ENCODE data around the gene CCDC43. TPM values are rescaled to one million over a fixed set of nuclear protein-coding genes. Genes with fewer than 3 reads are reported as not detected.

Gene CCDC43
- total and polyA plus RNA-seq, 12 donors: 10.6 to 42.0 (median 18.2) TPM

GRCh38 chr17:44629314-44629713 lies 60.3 kb downstream of the CCDC43 start:
- TF ChIP-seq CTCF (IDR thresholded peaks at IDR 0.05) (no peak), POLR2A (IDR thresholded peaks at IDR 0.05) (no peak)
- WGBS, 4 donors: 82 to 94% (median 88%) methylated on average over 7 to 13 of the region's 13 CpGs
- DNase-seq: no peak
- intact Hi-C loops (cut with DNase I): no loop called here
- H3K27ac ChIP-seq: no peak overlapping the region
- H3K9me3 ChIP-seq (replicated peaks in 1 of 3): no peaks in the 10 kb centered on the region
- no peaks in the 10 kb centered on the region for H3K4me1 ChIP-seq (replicated peaks in 1 of 2)
- no peaks in the 10 kb centered on the region for H3K27me3 ChIP-seq
- no peaks in the 10 kb centered on the region for H3K36me3 ChIP-seq (replicated peaks in 1 of 2)
- no peak overlapping the region for H3K4me3 ChIP-seq

- Histone ChIP-seq H3K27me3 (no peaks in the 10 kb centered on the region), H3K36me3 (replicated peaks in 1 of 2) (no peaks in the 10 kb centered on the region), H3K4me3 (no peak overlapping the region), H3K9me3 (replicated peaks in 1 of 3) (no peaks in the 10 kb centered on the region), H3K27ac (peak overlapping the region in 2 of 5 donors; percentile 10 to 77), H3K4me1 (replicated peaks in 1 of 2) (no peaks in the 10 kb centered on the region)
- peak in 6 of 7 donors; percentile 17 to 71 (median 26) for DNase-seq
- intact Hi-C loops (cut with DNase I): no loop called here
- no peak for TF ChIP-seq POLR2A (IDR thresholded peaks at IDR 0.05)
- no peak for TF ChIP-seq CTCF (IDR thresholded peaks at IDR 0.05)
- 64 to 70% (median 65%) methylated on average over 22 to 34 of the region's 34 CpGs for WGBS, 4 donors
Observed at GRCh38 chr17:44628243-44629188, 61.1 kb downstream of the CCDC43 start.

GRCh38 chr17:44627513-44628242 lies 61.9 kb downstream of the CCDC43 start:
- Histone ChIP-seq H3K27me3 (no peaks in the 10 kb centered on the region), H3K4me1 (replicated peaks in 1 of 2) (no peaks in the 10 kb centered on the region), H3K27ac (peak overlapping the region in 1 of 5 donors; percentile 77), H3K4me3 (no peak overlapping the region), H3K36me3 (replicated peaks in 1 of 2) (no peaks in the 10 kb centered on the region), H3K9me3 (replicated peaks in 1 of 3) (no peaks in the 10 kb centered on the region)
- WGBS, 4 donors: 85 to 90% (median 89%) methylated on average over 5 to 9 of the region's 9 CpGs
- intact Hi-C loops (cut with DNase I): no loop called here
- TF ChIP-seq CTCF (IDR thresholded peaks at IDR 0.05): no peak
- TF ChIP-seq POLR2A (IDR thresholded peaks at IDR 0.05): no peak
- no peak for DNase-seq

Small RNA genes within 50 kb of the gene (small RNA-seq; reads per million reads assigned to genes)
- 0 reads per million in 2 donors for gene RN7SL819P
- 0 reads per million in 2 donors for gene SMCO4P1

Other genes with a start within 250 kb of the CCDC43 start
- 10 to 100 TPM; 13.6 to 33.6 (median 29.3) TPM for gene GPATCH8, start 186.4 kb downstream of the CCDC43 start, total RNA-seq
- gene GPATCH8, start 186.4 kb downstream of the CCDC43 start, polyA plus RNA-seq: 10 to 100 TPM in 2 of 3 donors, 1 to 10 TPM in 1; 7.2 to 30.0 (median 15.5) TPM
- gene FZD2, start 132.3 kb downstream of the CCDC43 start, total RNA-seq: 1 to 10 TPM; 1.1 to 9.1 (median 3.3) TPM
- gene FZD2, start 132.3 kb downstream of the CCDC43 start, polyA plus RNA-seq: 1 to 10 TPM in 2 of 3 donors, under 1 TPM in 1; 0.18 to 2.7 (median 2.3) TPM
- gene MEIOC, start 33.3 kb downstream of the CCDC43 start, total RNA-seq: under 1 TPM in 1 of 9 donors, not detected in 8; 0.06 TPM
- gene MEIOC, start 33.3 kb downstream of the CCDC43 start, polyA plus RNA-seq: under 1 TPM in 1 of 3 donors, not detected in 2; 0.10 TPM
- gene DBF4B, start 18.9 kb upstream of the CCDC43 start, total RNA-seq: 1 to 10 TPM; 2.1 to 8.1 (median 4.7) TPM
- gene DBF4B, start 18.9 kb upstream of the CCDC43 start, polyA plus RNA-seq: 10 to 100 TPM in 1 of 3 donors, 1 to 10 TPM in 2; 1.9 to 10.5 (median 3.7) TPM
- gene ADAM11, start 69.2 kb upstream of the CCDC43 start, total RNA-seq: under 1 TPM in 7 of 9 donors, not detected in 2; 0.19 to 0.55 (median 0.29) TPM
- gene ADAM11, start 69.2 kb upstream of the CCDC43 start, polyA plus RNA-seq: under 1 TPM; 0.05 to 0.80 (median 0.57) TPM
- 10 to 100 TPM in 1 of 9 donors, 1 to 10 TPM in 6, under 1 TPM in 2; 0.69 to 12.3 (median 2.6) TPM for gene GJC1, start 140.5 kb upstream of the CCDC43 start, total RNA-seq
- 1 to 10 TPM; 1.0 to 1.5 (median 1.1) TPM for gene GJC1, start 140.5 kb upstream of the CCDC43 start, polyA plus RNA-seq
- gene HIGD1B, start 158.1 kb upstream of the CCDC43 start, total RNA-seq: 1 to 10 TPM in 1 of 9 donors, under 1 TPM in 1, not detected in 7; 0.50 to 1.9 TPM
- 1 to 10 TPM in 2 of 3 donors, not detected in 1; 1.7 to 7.1 TPM for gene HIGD1B, start 158.1 kb upstream of the CCDC43 start, polyA plus RNA-seq
- gene EFTUD2, start 209.7 kb upstream of the CCDC43 start, total RNA-seq: 100 to 1,000 TPM in 3 of 9 donors, 10 to 100 TPM in 6; 51.2 to 113 (median 91.9) TPM
- 100 to 1,000 TPM in 1 of 3 donors, 10 to 100 TPM in 2; 30.5 to 122 (median 45.8) TPM for gene EFTUD2, start 209.7 kb upstream of the CCDC43 start, polyA plus RNA-seq
- gene GFAP, start 225.7 kb upstream of the CCDC43 start, total RNA-seq: 1 to 10 TPM in 6 of 9 donors, under 1 TPM in 2, not detected in 1; 0.39 to 9.1 (median 1.5) TPM
- gene GFAP, start 225.7 kb upstream of the CCDC43 start, polyA plus RNA-seq: 1 to 10 TPM in 1 of 3 donors, under 1 TPM in 2; 0.62 to 3.2 (median 0.98) TPM